ENCODE data around the gene LCP2. TPM values are rescaled to one million over a fixed set of nuclear protein-coding genes. Genes with fewer than 3 reads are reported as not detected.

The LCP2 gene
- polyA plus RNA-seq, 1 donor, result 4.2 TPM

- no peak for DNase-seq (ENCODE audit: low read depth)
Observed at GRCh38 chr5:170296036-170296934, 1.3 kb downstream of the LCP2 start.

GRCh38 chr5:170294556-170294955 is 3.0 kb downstream of the LCP2 start:
- DNase-seq (ENCODE audit: low read depth), result no peak

GRCh38 chr5:170294057-170294456 is 3.5 kb downstream of the LCP2 start:
- no peak for DNase-seq (ENCODE audit: low read depth)

- no peak for DNase-seq (ENCODE audit: low read depth)
Observed at GRCh38 chr5:170293273-170293672, 4.3 kb downstream of the LCP2 start.

GRCh38 chr5:170292179-170293104 is 5.1 kb downstream of the LCP2 start:
- no peak for DNase-seq (ENCODE audit: low read depth)

- DNase-seq (ENCODE audit: low read depth), result no peak
Observed at GRCh38 chr5:170290498-170290897, 7.1 kb downstream of the LCP2 start.

- no peak for DNase-seq (ENCODE audit: low read depth)
Observed at GRCh38 chr5:170289764-170290163, 7.8 kb downstream of the LCP2 start.

- no peak for DNase-seq (ENCODE audit: low read depth)
Observed at GRCh38 chr5:170289121-170289520, 8.5 kb downstream of the LCP2 start.

GRCh38 chr5:170288551-170288950 is 9.0 kb downstream of the LCP2 start:
- no peak for DNase-seq (ENCODE audit: low read depth)

- DNase-seq (ENCODE audit: low read depth), result no peak
Observed at GRCh38 chr5:170288151-170288550, 9.4 kb downstream of the LCP2 start.

GRCh38 chr5:170287532-170287931 is 10.0 kb downstream of the LCP2 start:
- no peak for DNase-seq (ENCODE audit: low read depth)

GRCh38 chr5:170286386-170286925 is 11.1 kb downstream of the LCP2 start:
- DNase-seq (ENCODE audit: low read depth), result no peak

GRCh38 chr5:170285181-170285580 is 12.4 kb downstream of the LCP2 start:
- DNase-seq (ENCODE audit: low read depth), result no peak

GRCh38 chr5:170284231-170284630 is 13.3 kb downstream of the LCP2 start:
- no peak for DNase-seq (ENCODE audit: low read depth)

GRCh38 chr5:170283296-170283695 is 14.3 kb downstream of the LCP2 start:
- DNase-seq (ENCODE audit: low read depth), result no peak

- no peak for DNase-seq (ENCODE audit: low read depth)
Observed at GRCh38 chr5:170280011-170280493, 17.5 kb downstream of the LCP2 start.

GRCh38 chr5:170279459-170279817 is 18.1 kb downstream of the LCP2 start:
- DNase-seq (ENCODE audit: low read depth), result no peak

GRCh38 chr5:170278611-170279458 is 18.7 kb downstream of the LCP2 start:
- no peak for DNase-seq (ENCODE audit: low read depth)

- no peak for DNase-seq (ENCODE audit: low read depth)
Observed at GRCh38 chr5:170277867-170278281, 19.7 kb downstream of the LCP2 start.

- no peak for DNase-seq (ENCODE audit: low read depth)
Observed at GRCh38 chr5:170276140-170276539, 21.4 kb downstream of the LCP2 start.

- DNase-seq (ENCODE audit: low read depth), result no peak
Observed at GRCh38 chr5:170275376-170275994, 22.1 kb downstream of the LCP2 start.
